OCI-LY7 (cell line): Measurements from ENCODE around the gene CMTM1.

Experiments
- CTCF ChIP-seq: fragments of 200-600 bp; sonication (generic); conservative IDR thresholded peaks from 2 replicates; pipeline ENCODE4 v1.5.1; 2014; ENCODE audit warnings: mild to moderate bottlenecking, antibody characterized with exemption, low read length, moderate library complexity, mixed read lengths
- EZH2phosphoT487 ChIP-seq: fragments of 200-600 bp; sonication (generic); IDR thresholded peaks from 2 replicates; pipeline ENCODE4 v1.6.1; 2018; ENCODE audit warnings: low read depth, borderline replicate concordance, mild to moderate bottlenecking, mixed run types, antibody characterized with exemption, low read length, moderate library complexity, mixed read lengths

GRCh38 chr16:66618588-66619375 lies 52.5 kb downstream of the CMTM1 start:
- TF ChIP-seq CTCF (no peak), EZH2phosphoT487 (no peak)
